Hepatic stellate cell (primary cell): ENCODE results near the gene SLC35G3.
"Not testable (repeated sequence)": the region's sequence is repeated elsewhere in the genome, so short reads cannot be mapped to it uniquely, and the experiment has no call there.

Source experiments
- DNase-seq: peaks from one replicate; pipeline ENCODE4 v3.0.0; 2011; ENCODE audit warnings: low spot score

Gene SLC35G3

DNA sequence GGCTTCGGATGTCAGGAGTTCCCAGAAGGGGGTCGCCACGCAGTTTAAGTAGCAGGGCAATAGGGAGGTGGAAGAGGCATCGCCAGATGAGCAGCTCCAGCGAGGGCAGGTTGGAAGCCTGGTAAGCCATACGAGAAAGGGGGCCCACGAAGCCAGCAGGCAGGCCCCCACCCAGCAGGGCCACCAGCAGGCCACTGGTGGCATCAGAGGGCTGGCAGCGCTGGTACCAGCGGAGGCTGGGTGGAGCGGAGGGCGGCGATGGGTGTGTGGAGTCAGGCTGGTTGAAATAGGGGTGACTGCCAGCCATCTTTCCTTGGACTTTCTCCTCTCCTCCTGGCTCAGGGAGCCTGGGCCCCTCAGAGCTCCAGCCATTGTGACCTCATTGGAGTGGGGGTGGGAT lies at the start of gene SLC35G3:
Gene SLC35G3 (minus strand): TSS at position 393 of the 400 bp plus-strand sequence. CDS start 86 bp downstream, at position 307.
- not testable (repeated sequence) for DNase-seq

DNA sequence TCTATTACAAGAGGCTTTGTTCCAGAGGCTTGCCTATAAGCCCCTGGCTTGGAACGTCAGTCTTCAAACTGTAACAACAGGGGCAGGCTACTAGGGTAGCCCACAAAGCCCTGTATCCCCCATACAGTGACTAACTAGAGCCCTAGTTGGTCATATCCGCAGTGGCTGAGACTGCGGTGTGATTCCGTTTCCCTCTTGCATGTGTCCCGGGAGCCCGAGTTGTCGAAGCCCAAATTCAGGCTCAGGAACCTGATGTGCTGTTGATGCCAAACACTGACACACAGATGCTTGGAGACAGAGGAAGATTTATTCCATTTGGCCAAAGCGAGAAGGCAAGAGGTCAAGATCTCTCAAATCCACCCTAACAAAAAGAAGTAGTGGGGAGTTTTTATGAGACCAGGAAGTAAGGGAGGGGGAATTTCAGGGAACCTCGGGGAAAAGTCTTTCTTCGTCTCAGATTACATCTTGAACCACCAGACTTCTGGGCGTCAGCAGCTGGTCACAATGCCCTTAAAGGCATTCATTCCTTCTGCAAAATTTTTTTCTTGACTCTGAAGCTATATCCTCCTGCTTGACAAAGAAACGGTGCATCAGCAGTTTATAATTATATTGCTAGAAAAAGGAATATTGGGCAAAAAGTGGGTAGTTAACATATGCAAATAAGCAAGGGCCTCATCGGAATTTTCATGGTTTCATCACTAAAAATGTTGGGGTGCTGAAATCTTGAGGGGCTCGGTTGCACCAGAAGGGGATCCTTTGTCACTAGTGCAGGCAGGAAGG lies 49.6 kb upstream of the SLC35G3 start:
- DNase-seq, result peak; percentile 40

GRCh38 chr17:35242805-35243560 lies 48.8 kb upstream of the SLC35G3 start, which contains the start of gene SLFN5:
TSS of gene SLFN5 (plus strand) at chr17:35243072. CDS start at chr17:35258691, 15,619 bp downstream.
- peak; percentile 94 for DNase-seq

GRCh38 chr17:35242158-35242804 lies 48.1 kb upstream of the SLC35G3 start:
- DNase-seq, result peak; percentile 51

- DNase-seq, result no peak
Observed at GRCh38 chr17:35241520-35241919, 47.3 kb upstream of the SLC35G3 start.

GRCh38 chr17:35240861-35241260 lies 46.7 kb upstream of the SLC35G3 start:
- no peak for DNase-seq

- DNase-seq, result peak; percentile 10
Observed at GRCh38 chr17:35239823-35240222, 45.6 kb upstream of the SLC35G3 start.

- peak; percentile 46 for DNase-seq
Observed at GRCh38 chr17:35238821-35239220, 44.6 kb upstream of the SLC35G3 start.

DNA sequence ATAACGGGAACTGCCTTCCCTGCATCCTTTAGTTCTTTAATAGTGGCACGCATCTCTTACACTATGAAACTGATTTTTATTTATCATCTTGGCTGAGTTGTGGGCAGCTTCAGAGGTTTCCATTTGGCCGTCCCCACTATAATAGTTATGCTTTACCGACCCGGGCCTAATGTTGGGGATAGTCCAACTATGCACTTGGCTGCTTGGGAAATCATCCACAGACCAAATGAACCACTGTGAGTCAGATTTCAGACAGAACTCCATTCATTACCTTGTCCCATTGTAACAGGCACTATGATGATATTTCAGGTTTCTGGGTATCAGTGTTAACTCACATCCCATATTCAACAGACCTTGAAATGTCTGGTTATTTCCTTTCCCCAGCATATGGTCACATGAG lies 42.6 kb upstream of the SLC35G3 start:
- no peak for DNase-seq

GRCh38 chr17:35235917-35236316 lies 41.7 kb upstream of the SLC35G3 start:
- no peak for DNase-seq

DNA sequence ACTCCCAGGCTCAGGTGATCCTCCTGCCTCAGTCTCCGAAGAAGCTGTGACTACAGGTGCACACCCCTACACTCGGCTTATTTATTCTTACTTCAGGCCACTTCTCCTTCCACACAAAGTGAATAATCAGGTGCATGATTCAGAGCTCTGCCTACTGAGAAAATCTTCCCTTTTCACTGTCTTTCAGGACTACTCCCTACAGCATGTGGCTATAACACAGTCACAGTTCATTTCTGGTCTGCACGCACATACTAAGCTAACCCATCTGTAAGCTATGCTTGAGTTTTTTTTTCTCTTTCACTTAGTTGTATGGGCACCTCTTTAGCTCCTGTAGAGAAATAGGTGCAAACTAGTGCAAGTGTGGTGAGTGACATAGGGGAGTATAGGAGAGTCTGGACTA lies 41.1 kb upstream of the SLC35G3 start:
- no peak for DNase-seq

DNA sequence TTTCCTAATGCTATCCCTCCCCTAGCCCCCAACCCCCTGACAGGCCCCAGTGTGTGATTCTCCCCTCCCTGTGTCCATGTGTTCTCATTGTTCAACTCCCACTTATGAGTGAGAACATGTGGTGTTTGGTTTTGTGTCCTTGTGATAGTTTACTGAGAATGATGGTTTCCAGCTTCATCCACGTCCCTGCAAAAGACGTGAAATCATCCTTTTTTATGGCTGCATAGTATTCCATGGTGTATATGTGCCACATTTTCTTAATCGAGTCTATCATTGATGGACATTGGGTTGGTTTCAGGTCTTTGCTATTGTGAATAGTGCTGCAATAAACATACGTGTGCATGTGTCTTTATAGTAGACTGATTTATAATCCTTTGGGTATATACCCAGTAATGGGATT lies 40.1 kb upstream of the SLC35G3 start:
- not testable (repeated sequence) for DNase-seq

DNA sequence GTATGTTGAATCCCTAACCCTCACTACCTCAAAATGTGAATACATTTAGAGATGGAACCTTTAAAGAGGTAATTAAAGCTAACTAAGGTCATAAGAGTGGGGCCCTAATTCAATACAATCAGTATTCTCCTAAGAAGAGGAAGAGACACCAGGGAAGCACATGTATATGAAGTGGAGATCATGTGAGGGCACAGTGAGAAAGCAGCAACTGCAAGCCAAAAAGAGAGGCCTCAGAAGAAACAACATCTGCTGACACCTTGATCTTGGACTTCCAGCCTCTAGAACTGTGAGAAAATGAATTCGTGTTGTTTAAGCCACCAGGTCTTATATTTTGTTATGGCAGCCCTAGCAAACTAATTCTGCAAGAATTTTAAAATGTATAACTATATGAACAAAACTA lies 35.4 kb upstream of the SLC35G3 start:
- DNase-seq, result no peak

GRCh38 chr17:35227546-35227945 lies 33.4 kb upstream of the SLC35G3 start:
- DNase-seq, result no peak

DNA sequence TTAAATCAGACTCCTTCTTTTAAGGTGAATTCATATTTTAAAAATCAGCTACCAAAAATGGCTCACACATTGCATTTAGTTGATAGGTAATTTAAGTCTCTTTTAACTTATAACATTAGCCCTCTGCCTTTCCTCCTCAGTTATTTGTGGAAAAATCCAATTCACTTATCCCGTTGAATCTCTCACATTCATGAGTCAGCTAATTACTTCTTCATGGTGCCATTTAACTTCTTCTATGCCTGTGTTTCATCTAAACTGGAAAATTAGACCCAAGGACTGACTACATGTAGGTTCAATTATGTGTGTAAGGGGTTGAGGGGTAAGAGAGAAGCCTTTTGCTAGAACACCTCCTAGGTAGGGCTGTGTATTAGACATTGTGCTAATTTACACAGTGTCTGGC lies 30.2 kb upstream of the SLC35G3 start:
- no peak for DNase-seq

DNA sequence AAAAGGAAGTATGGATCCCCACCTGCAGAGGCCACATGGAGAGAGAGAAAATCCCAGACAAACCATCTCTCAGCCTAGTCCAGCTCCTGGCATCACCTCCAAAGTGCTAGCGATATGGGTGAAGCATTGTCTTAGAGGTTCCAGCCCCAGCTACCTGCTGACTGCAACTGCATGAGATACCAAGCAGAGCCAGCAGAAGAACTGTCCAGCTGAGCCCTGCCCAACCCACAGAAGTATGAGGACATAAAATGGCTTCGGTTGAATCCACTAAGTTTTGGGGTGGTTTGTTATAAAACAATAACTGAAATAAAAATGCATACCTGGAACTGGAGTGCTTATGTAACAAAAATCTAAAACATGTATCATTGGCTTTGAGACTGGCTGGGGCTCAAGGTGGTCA lies 28.3 kb upstream of the SLC35G3 start:
- DNase-seq, result no peak

- no peak for DNase-seq
Observed at GRCh38 chr17:35218915-35219314, 24.7 kb upstream of the SLC35G3 start.

- no peak for DNase-seq
Observed at GRCh38 chr17:35217107-35217506, 22.9 kb upstream of the SLC35G3 start.

- no peak for DNase-seq
Observed at GRCh38 chr17:35214631-35215273, 20.6 kb upstream of the SLC35G3 start.

DNA sequence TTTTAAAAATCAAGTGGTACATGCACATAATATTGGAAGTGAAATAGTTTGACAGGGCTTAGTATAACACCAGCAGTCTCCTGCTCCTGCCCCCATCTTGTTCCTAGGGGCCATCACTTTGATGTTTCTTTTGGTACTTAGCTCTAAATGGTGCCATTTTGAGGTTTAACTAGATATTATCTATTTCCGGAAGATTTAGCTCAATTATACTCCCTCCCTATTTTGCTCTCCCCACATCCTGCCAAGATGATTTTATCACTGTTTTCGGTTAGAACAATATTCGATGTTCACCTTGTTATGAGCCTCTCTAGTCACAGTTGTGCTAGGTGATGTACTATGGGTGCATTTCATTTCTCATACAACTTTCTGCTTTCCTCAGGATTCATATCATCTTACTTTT lies 20.0 kb upstream of the SLC35G3 start:
- DNase-seq, result no peak

DNA sequence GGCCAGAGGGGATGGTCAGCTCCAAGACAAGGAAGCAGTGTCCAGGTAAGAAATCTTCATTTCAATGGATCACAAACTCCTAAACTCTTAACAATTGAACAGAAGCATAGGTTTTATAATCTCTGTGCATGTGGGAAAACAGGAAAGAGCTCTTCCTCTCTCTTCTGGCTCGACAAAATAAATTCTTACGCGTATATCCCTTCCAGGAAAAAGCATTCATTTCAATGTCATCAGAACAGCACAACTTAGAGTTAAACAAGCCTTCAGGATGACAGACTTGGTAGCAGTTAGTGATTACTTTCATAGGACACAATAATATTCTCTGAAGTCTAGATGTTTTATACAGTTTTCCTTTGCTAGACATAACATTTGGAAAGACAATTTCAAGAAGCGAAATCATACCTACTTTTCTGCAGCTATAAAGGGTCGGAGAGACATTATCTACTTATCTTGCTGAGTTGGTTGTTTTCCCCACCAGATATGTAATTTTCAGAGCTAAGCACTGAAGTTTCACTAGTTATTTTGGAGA lies 19.3 kb upstream of the SLC35G3 start:
- no peak for DNase-seq

DNA sequence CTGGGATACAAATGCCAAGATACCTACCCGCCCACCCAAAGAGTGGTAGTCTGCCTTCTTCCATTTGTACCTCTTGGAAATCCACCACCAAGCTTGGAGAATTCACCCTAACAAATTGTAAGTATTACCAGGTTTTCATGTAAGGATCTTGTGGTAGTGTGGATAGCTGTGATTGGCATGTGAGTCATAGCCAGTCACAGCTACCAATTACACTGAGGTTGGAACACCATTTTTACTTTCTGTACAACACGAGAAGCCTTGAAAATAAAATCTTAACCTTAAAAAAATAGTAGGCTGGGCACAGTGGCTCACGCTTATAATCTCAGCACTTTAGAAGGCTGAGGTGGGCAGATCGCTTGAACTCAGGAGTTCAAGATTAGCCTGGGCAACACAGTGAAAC lies 18.5 kb upstream of the SLC35G3 start:
- DNase-seq, result no peak
